ENCODE measurements around the gene RPRML. TPM values are rescaled to one million over a fixed set of nuclear protein-coding genes. Genes with fewer than 3 reads are reported as not detected.
"Not testable (repeated sequence)": the region's sequence is repeated elsewhere in the genome, so short reads cannot be mapped to it uniquely, and the experiment has no call there.

The RPRML gene
- total RNA-seq, 1 donor = not detected

DNA sequence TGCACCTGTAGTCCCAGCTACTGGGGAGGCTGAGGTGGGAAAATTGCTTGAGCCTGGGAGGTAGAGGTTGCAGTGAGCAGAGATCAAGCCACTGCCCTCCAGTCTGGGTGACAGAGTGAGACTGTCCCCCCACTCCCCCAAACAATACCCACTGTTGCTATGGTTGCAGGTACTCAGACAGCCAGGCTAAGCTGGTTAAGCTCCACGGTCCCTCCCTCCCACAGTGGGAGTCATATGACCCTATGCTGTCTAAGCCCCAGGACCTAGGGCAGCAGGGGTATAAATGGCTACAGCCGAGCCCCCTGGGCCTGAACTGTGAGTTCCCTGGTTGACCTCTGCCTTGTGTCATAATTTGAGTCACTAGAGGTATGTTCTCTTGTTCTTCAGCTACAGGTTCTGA, 15.9 kb upstream of the RPRML start:
- H3K79me2 ChIP-seq (ENCODE audit: insufficient read depth, low read length) = no peaks in the 10 kb centered on the region
- no peaks in the 10 kb centered on the region for H3K36me3 ChIP-seq (ENCODE audit: insufficient read depth, low read length)
- H3K4me2 ChIP-seq (ENCODE audit: insufficient read depth, low read length) = no peak overlapping the region
- H3K27me3 ChIP-seq (ENCODE audit: insufficient read depth, low read length) = peaks cover 6% of the 10 kb centered on the region
- no peak overlapping the region for H3K4me3 ChIP-seq (ENCODE audit: insufficient read depth, low read length)
- no peaks in the 10 kb centered on the region for H3K9me3 ChIP-seq (ENCODE audit: low read depth, low read length)
- TF ChIP-seq, protein P1, sequence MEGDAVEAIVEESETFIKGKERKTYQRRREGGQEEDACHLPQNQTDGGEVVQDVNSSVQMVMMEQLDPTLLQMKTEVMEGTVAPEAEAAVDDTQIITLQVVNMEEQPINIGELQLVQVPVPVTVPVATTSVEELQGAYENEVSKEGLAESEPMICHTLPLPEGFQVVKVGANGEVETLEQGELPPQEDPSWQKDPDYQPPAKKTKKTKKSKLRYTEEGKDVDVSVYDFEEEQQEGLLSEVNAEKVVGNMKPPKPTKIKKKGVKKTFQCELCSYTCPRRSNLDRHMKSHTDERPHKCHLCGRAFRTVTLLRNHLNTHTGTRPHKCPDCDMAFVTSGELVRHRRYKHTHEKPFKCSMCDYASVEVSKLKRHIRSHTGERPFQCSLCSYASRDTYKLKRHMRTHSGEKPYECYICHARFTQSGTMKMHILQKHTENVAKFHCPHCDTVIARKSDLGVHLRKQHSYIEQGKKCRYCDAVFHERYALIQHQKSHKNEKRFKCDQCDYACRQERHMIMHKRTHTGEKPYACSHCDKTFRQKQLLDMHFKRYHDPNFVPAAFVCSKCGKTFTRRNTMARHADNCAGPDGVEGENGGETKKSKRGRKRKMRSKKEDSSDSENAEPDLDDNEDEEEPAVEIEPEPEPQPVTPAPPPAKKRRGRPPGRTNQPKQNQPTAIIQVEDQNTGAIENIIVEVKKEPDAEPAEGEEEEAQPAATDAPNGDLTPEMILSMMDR (IDR thresholded peaks at IDR 0.05; ENCODE audit: extremely low read depth, low read depth, low read length) = no peak
- H2AFZ ChIP-seq (ENCODE audit: low read length) = no peak overlapping the region
- H4K20me1 ChIP-seq (ENCODE audit: insufficient read depth, low read length) = no peaks in the 10 kb centered on the region
- H3K4me1 ChIP-seq (ENCODE audit: insufficient read depth, low read length) = no peaks in the 10 kb centered on the region
- no peak overlapping the region for H3K27ac ChIP-seq (ENCODE audit: low read depth, low read length)
- DNase-seq (ENCODE audit: insufficient read length, low spot score, missing footprints) = no peak

DNA sequence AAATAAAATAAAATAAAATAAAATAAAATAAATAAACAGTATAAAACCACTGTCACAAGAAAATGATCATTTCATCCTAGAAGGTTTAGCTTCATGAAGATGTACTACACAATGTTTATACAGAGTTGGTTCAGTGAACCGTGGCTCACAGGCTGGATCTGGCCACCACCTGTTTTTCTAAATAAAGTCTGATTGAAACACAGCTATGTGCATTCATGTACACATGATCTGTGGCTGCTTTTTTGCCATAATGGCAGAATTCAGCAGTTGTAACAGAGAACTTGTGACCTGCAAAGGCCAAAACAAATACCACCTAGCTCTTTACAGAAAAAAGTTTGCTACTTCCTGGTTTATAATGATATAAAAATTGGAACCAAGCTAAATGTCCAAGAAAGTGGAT, 12.6 kb upstream of the RPRML start:
- Histone ChIP-seq H3K9me3 (ENCODE audit: low read depth, low read length) (no peaks in the 10 kb centered on the region), H2AFZ (ENCODE audit: low read length) (no peak overlapping the region), H3K27ac (ENCODE audit: low read depth, low read length) (no peak overlapping the region), H3K4me2 (ENCODE audit: insufficient read depth, low read length) (no peak overlapping the region), H3K79me2 (ENCODE audit: insufficient read depth, low read length) (no peaks in the 10 kb centered on the region), H4K20me1 (ENCODE audit: insufficient read depth, low read length) (no peaks in the 10 kb centered on the region), H3K4me3 (ENCODE audit: insufficient read depth, low read length) (no peak overlapping the region), H3K36me3 (ENCODE audit: insufficient read depth, low read length) (no peaks in the 10 kb centered on the region), H3K27me3 (ENCODE audit: insufficient read depth, low read length) (peaks cover 19% of the 10 kb centered on the region), H3K4me1 (ENCODE audit: insufficient read depth, low read length) (no peaks in the 10 kb centered on the region)
- TF ChIP-seq, protein P1 (IDR thresholded peaks at IDR 0.05; ENCODE audit: extremely low read depth, low read depth, low read length) = no peak
- no peak for DNase-seq (ENCODE audit: insufficient read length, low spot score, missing footprints)

DNA sequence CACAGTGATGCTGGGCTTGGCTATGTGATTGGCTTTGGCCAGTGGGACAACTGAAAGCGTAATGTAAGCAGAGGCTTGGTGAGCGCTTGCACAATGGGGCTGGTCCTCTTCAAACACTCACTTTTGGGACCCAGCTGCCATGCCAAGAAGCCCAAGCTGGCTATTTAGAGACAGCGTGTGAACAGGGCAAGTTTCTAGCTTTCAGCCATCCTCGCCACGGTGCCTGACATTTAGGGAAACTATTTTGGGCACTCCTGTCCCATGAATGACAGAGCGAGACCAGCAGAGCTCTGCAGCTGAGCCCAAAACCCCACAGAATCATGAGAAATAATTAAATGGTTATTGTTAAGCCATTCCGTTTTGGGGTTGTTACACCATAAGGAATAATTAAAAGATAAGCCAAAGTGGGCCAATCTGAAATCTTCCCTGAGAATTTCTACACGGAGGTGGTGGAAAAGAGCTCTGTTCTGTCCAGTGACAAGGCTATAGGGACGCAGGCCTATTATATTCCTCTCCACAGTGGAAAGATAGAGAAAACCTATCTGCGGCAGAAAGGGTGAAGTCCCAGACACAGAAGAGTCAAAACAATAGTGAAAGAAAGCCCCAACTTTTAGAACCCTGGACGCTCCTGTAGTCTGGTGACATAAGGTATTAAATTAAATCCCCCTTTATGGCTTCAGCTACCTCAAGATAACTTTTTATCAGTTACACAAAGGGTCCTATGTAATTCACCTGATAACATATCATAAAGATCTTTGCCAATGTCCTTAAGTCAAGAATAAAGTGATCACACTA, 10.8 kb upstream of the RPRML start:
- Histone ChIP-seq H3K36me3 (ENCODE audit: insufficient read depth, low read length) (no peaks in the 10 kb centered on the region), H3K79me2 (ENCODE audit: insufficient read depth, low read length) (no peaks in the 10 kb centered on the region), H3K4me1 (ENCODE audit: insufficient read depth, low read length) (no peaks in the 10 kb centered on the region), H3K9me3 (ENCODE audit: low read depth, low read length) (no peaks in the 10 kb centered on the region), H3K27ac (ENCODE audit: low read depth, low read length) (no peak overlapping the region), H3K27me3 (ENCODE audit: insufficient read depth, low read length) (peaks cover 19% of the 10 kb centered on the region), H3K4me3 (ENCODE audit: insufficient read depth, low read length) (no peak overlapping the region), H3K4me2 (ENCODE audit: insufficient read depth, low read length) (no peak overlapping the region), H4K20me1 (ENCODE audit: insufficient read depth, low read length) (no peaks in the 10 kb centered on the region), H2AFZ (ENCODE audit: low read length) (no peak overlapping the region)
- TF ChIP-seq, protein P1 (IDR thresholded peaks at IDR 0.05; ENCODE audit: extremely low read depth, low read depth, low read length) = no peak
- no peak for DNase-seq (ENCODE audit: insufficient read length, low spot score, missing footprints)

DNA sequence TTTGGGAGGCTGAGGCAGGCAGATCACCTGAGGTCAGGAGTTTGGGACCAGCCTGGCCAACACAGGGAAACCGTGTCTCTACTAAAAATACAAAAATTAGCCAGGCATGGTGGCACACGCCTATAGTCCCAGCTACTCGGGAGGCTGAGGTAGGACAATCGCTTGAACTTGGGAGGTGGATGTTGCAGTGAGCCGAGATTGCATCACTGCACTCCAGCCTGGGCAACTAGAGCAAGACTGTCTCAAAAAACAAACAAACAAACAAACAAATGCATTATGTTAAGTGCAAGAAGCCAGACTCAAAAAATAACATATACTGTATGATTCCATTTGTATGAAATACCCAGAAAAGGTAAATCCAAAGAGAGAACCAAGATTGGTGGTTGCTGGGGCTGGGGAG, 8.9 kb upstream of the RPRML start:
- peaks cover 19% of the 10 kb centered on the region for H3K27me3 ChIP-seq (ENCODE audit: insufficient read depth, low read length)
- not testable (repeated sequence) for H3K9me3 ChIP-seq (ENCODE audit: low read depth, low read length); H2AFZ ChIP-seq (ENCODE audit: low read length); H3K36me3 ChIP-seq (ENCODE audit: insufficient read depth, low read length); H4K20me1 ChIP-seq (ENCODE audit: insufficient read depth, low read length); H3K27ac ChIP-seq (ENCODE audit: low read depth, low read length); H3K4me3 ChIP-seq (ENCODE audit: insufficient read depth, low read length); DNase-seq (ENCODE audit: insufficient read length, low spot score, missing footprints); H3K4me1 ChIP-seq (ENCODE audit: insufficient read depth, low read length); H3K79me2 ChIP-seq (ENCODE audit: insufficient read depth, low read length); H3K4me2 ChIP-seq (ENCODE audit: insufficient read depth, low read length)

All from osteoblast (primary cell).